ENCODE results near the gene TSPEAR.

DNA sequence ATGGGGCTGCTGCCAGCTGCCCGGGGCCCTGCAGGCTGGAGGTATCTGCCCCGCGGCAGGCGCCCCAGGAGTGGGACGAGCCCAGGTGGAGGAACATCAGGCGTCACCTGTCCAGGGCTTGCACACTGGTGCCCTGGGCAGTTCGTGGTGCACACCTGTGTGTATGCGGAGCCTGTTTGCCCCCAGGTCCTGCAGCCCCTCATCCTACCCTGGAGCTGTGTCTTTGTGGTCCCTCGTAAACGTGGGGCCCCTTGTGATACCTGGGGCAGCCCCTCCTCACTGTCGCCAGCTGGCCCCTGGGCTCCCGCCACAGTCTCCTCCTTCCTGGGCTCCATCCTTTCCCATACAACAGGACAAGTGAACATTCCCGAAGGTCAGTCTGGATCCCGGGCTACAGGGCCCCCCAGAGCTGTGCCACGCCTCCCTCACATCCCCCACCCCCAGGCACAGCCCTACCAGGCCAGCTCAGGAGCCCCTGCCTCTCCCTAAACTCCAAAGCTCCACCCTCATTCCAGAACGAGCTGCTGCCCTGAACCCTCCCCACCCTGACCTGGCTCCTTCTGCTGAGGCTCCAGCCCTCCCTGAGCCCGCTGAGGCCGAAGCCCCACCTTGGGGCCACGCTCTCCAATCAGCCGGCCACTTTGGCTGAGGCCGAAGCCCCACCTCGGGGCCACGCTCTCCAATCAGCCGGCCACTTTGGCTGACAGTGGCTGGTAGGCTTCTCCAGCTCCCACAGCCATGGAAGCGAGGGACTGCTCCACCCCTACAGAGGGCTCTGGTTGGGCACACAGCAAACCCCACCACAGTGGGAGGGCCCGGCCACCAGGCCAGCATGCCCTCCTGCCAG, 47.6 kb upstream of the TSPEAR start:
- TF ChIP-seq, protein P1, sequence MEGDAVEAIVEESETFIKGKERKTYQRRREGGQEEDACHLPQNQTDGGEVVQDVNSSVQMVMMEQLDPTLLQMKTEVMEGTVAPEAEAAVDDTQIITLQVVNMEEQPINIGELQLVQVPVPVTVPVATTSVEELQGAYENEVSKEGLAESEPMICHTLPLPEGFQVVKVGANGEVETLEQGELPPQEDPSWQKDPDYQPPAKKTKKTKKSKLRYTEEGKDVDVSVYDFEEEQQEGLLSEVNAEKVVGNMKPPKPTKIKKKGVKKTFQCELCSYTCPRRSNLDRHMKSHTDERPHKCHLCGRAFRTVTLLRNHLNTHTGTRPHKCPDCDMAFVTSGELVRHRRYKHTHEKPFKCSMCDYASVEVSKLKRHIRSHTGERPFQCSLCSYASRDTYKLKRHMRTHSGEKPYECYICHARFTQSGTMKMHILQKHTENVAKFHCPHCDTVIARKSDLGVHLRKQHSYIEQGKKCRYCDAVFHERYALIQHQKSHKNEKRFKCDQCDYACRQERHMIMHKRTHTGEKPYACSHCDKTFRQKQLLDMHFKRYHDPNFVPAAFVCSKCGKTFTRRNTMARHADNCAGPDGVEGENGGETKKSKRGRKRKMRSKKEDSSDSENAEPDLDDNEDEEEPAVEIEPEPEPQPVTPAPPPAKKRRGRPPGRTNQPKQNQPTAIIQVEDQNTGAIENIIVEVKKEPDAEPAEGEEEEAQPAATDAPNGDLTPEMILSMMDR (IDR thresholded peaks at IDR 0.05), result no peak
- no peak for TF ChIP-seq EZH2 (IDR thresholded peaks at IDR 0.05; ENCODE audit: borderline replicate concordance, insufficient read depth, low read depth, low read length, poor library complexity, severe bottlenecking)

Data from B cell (primary cell).